ENCODE measurements around the gene PPP6R3.

DNA sequence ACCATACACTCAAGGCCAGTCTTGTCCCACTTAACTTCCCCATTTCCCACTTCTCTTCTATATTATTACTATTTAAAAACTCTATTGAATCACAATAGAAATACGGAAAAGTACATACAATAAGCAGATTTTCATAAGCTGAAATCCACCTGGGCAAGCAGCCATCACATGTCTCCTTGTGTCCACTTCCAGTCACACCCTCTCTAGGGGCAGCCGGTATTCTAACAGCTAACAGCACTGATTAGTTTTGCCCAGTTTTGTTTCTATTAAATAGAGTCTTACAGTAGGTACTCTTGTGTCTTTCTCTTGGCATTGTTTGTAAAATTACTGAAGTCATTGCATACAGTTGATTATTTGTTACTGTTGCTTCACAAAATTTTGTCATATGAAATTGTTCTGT is 37.8 kb downstream of the PPP6R3 start:
- TF ChIP-seq, protein P1, sequence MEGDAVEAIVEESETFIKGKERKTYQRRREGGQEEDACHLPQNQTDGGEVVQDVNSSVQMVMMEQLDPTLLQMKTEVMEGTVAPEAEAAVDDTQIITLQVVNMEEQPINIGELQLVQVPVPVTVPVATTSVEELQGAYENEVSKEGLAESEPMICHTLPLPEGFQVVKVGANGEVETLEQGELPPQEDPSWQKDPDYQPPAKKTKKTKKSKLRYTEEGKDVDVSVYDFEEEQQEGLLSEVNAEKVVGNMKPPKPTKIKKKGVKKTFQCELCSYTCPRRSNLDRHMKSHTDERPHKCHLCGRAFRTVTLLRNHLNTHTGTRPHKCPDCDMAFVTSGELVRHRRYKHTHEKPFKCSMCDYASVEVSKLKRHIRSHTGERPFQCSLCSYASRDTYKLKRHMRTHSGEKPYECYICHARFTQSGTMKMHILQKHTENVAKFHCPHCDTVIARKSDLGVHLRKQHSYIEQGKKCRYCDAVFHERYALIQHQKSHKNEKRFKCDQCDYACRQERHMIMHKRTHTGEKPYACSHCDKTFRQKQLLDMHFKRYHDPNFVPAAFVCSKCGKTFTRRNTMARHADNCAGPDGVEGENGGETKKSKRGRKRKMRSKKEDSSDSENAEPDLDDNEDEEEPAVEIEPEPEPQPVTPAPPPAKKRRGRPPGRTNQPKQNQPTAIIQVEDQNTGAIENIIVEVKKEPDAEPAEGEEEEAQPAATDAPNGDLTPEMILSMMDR (IDR thresholded peaks at IDR 0.05) = no peak
- TF ChIP-seq POLR2A (IDR thresholded peaks at IDR 0.05) (no peak), POLR2AphosphoS5 (IDR thresholded peaks at IDR 0.05) (no peak), EP300 (IDR thresholded peaks at IDR 0.05) (no peak)

All from stomach (tissue), 4 donors.